GM23248 (cell line): ENCODE data around the gene CFAP157.

Source experiments
- EZH2 ChIP-seq: fragments of 200-600 bp; sonication (generic); IDR thresholded peaks from 2 replicates; pipeline ENCODE4 v1.6.1; 2018; ENCODE audit warnings: antibody characterized with exemption, mild to moderate bottlenecking; ENCODE audit not compliant: insufficient read depth, poor library complexity, severe bottlenecking
- EZH2phosphoT487 ChIP-seq: fragments of 200-600 bp; sonication (generic); IDR thresholded peaks from 2 replicates; pipeline ENCODE4 v1.6.1; 2018; ENCODE audit warnings: antibody characterized with exemption, moderate library complexity, mild to moderate bottlenecking, low read depth; ENCODE audit not compliant: insufficient read depth

DNA sequence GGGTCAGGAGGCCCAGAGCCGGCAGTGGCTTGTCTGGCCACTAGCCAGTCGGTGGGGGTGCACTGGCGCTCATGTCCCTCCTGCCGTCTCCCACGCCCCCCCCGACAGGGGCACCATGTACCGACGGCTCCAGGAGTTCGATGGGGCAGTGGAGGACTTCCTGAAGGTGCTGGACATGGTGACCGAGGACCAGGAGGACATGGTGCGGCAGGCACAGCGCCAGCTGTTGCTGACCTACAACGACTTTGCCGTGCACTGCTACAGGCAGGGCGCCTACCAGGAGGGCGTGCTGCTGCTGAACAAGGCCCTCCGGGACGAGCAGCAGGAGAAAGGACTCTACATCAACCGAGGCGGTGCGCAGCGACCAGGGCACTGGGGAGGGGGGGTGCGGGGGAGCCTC is 17.2 kb downstream of the CFAP157 start:
- TF ChIP-seq EZH2phosphoT487 (no peak), EZH2 (no peak)
